ENCODE results near the gene PFKFB4.

The PFKFB4 gene

DNA sequence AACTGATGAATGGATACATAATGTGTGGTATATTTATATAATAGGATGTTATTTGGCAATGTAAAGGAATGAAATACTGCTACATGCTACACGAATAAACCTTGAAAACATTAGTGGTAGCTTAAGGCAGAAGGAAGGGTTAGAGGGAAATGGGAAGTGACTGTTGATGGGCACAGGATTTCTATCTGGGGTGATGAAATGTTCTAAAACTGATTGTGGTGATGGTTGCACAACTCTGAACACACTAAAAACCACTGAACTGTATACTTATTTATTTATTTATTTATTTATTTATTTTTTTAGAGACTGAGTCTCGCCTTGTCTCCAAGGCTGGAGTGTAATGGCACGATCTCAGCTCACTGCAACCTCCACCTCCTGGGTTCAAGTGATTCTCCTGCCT is 27.8 kb downstream of the PFKFB4 start:
- no peak for DNase-seq

DNA sequence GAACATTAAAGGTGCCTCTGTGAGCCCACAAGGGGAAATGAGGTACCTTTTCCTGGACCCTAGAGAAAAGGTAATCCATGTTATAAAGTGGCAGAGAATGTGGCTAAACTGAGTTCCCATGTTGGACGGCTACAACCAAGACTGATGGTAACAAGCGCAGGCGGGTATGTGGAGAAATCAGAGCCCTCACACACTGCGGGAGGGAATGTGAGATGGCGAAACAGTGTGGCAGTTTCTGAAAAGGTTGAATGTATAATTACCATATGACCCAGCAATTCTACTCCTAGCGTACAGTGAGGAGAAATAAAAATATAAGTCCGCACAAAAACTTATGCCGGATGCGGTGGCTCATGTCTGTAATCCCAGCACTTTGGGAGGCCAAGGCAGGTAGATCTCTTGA is 28.6 kb downstream of the PFKFB4 start:
- DNase-seq: no peak

DNA sequence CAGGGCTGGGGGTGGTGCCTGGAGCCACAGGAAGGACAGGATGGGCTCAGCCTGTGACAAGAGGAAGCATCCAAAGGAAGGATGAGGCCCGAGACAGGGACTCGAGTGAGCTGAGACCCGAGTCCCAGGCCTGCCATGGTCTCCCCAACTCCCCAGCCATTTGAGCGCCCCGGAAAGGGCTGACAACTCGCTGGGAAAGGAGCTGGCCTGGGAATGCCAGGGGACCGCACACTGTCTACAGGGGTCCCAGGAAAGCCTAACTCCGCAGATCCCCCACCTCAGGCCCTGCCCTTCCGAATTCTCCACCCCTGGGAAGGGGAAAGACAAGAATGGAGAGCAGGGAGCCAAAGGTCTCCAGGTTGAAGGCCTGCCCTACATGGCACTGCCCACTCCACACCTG is 31.6 kb downstream of the PFKFB4 start:
- DNase-seq: no peak

DNA sequence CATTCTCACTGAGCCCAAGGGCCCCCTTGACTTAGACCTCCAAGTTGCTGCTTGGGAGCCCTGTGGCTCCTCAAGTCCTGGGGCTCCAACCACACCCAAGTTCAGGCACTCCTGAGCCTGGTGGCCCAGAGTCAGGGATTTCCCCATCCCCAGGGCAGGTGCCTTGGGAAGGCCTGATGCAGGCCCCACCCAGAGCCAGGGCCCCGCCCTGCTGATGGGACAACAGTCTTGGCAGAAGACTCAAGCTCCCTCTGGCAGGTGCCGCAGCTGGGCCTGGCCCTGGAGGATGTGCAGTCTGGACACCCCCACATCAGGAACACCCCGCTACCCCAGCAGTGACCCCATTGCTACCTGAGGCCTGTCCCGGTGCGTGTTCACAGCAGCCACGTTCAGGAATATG is 35.0 kb downstream of the PFKFB4 start:
- no peak for DNase-seq

DNA sequence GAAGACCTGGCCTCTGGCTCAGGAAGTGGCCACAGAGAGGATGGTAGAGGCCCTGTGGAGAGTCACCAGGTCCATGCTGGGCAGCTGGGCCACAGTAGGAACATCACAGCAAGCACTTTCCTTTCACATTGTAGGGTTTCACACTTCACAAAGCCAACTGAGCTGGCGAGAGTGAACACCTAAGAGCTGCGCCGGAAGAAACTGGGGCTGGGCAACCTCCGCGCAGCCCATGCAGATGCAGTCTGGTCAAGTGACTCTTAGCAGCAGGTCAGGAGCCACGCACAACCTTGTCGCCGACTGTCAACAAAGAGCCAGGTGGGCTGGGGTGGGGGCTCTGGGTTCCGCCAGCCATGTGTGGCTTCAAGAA is 37.3 kb downstream of the PFKFB4 start:
- no peak for DNase-seq

DNA sequence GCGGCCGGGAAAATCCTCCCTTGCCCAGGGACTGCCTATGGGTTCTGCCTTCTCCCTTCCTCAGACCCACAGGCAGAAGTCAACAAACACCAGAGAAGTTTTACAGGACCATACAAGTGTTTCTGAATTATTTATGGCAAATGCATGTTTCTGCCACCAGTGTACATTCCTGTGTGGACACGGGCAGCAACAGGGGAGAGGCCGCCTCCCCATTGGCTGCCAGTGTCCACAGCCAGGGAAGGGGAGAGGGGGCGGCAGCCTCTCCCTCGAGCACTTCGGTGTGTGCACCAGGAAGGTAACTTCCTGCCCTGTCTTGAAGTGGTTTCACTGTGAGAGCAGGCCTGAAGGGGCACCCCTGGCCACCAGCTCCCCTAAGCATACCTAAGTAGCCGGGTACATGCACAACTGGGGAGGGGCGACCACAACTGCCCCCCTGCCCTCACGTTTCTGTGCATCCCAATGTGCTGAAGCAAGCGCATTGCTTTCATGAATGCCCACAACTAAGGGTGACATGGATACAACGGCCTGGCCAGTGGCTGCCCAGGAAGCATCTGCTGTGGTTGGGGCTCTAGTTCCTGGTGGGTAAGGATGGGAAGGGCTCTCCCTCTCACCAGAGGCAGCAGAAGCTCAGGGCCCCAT is 37.8 kb downstream of the PFKFB4 start:
- no peak for DNase-seq

DNA sequence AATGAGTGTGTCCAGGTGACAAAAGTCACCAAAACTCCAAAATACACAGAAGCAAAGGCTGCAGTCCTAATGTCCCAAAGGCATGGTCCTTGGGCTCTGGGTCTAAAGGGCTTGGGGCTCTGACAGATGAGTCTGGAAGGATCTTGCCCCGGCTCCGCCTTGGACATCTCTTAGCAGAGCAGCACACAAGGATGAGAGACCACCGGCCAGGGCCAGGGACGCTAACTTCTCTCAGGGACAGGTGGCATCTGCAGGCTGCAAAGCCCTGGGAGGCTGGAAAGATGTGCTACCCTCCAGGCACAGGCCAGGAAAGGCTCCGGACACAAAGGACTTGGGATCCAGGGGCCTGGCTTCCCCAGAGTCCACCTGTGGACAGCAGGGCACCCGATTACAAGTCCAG is 38.5 kb downstream of the PFKFB4 start:
- no peak for DNase-seq

DNA sequence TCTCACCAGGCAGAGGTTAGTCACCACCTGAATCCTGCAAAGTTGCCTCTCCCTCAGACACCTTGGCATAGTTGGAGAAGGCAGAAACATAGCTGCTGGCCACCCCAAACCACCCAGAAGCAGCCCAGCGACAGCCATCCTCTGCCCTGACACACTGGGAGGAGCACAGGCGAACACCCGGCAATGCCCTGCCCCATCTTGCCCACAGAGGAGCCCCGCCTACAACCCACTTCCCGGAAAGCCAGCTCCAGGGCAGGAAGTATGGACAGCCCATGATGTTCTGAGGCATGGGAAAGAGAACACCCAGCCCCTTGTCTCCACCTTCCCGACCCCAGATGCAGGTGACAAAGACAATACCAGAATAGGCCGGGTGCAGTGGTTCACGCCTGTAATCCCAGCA is 40.0 kb downstream of the PFKFB4 start:
- no peak for DNase-seq

DNA sequence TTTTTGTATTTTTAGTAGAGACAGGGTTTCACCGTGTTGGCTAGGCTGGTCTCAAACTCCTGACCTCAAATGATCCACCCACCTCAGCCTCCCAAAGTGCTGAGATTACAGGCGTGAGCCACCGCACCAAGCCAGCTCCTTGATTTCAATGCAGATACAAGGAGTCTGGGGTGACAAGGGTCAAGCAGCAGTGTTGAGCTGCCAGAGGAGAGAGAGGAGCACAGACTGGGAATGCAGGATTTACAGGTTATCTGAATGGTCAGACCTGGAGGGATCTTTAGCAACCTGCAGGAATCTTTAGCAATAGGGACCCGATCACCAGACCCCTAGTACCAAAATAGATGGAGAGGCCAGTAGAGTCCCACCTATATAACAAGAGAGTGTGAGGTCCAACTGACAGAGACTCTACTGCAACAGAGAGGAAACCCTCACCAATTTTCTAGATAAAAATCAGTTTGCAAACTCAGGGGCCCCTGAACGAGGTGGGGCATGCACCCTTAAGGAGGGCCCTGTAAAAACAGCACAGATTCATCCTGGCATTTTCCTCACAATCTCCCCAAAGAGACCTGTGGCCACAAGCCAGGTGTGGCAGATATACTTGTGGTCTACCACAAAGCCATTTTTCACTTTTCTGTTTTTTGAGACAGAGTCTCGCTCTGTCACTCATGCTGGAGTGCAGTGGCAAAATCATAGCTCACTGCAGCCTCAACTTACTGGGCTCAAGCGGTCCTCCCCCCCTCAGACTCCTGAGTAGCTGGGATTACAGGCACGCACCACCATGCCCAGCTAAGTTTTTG is 42.0 kb downstream of the PFKFB4 start:
- no peak for DNase-seq

DNA sequence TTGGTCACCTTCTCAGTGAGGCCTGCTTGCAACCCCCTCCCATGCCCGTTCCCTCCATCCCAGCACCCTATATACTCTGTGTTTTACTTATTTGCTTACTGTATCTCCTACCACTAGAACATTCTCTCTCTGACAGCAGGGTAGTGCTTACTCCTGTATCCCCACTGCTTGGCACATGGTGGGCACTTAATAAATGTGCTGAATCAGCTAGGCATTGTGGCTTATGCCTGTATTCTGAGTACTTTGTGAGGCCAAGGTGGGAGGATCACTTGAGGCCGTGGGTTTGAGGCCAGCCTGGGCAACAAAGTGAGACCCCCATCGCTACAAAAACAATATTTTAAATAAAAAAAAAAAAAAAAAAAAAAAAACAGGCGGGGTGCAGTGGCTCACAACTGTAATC is 45.1 kb downstream of the PFKFB4 start:
- DNase-seq: no peak

DNA sequence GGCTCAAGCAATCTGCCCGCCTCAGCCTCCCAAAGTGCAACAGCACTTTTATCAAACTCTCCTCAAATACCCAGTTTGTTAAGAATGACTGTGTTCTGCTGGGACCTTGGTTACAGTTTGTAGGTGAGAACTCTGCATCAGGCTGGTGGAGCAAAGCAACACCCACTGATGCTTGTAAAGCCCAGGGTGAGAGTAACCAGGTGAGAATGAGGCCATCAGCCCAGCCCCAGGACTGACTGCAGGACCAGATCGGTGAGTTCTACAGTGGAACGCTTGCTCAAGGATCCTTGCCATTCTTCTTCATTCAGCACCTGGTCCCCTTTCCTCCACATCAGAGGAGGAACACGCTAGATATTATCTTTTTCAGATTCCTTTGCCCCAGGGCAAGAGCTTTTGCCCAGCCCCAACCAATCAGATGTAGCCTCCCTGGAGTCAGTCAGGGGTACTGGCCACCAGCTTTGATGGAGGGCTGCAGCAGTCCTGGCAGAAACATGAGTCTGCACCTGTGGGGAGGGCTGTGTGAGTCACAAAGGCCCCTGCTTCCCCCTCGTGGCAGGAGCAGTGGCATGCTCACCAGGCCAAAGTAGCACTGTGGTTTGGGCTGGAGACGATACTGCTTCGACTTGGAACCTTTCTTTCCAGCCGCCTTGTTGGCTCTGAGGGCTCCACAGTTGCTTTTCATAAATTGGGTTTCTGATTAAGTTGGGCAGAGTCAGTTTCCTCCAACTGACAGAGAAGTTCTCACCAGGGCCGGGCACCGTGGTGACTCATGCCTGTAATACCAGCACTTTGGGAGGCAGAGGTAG is 49.1 kb downstream of the PFKFB4 start:
- DNase-seq: peak in 1 of 2 experiments; percentile 10

DNA sequence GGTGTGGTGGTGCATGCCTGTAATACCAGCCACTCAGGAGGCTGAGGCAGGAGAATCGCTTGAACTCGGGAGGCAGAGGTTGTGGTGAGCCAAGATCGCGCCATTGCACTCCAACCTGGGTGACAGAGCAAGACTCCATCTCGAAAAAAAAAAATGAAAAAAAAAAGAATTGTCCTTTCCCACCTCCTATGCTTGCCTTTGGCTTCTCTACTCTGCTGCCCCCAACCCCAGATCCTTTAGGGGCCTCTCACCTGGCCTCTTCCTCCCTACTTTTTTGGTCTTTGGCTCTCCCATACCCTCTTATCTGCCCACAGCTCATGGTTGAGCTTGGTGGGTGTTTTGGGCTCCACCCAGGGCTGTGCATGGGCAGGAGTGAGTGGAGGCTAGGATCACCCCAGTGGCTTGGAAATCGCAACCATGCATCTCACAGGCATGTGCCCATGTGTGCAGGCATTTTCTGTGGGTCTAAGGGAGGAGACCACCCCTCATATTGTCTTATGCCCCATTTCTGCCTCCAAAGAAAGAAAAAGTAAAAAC is 50.6 kb downstream of the PFKFB4 start:
- no peak for DNase-seq

DNA sequence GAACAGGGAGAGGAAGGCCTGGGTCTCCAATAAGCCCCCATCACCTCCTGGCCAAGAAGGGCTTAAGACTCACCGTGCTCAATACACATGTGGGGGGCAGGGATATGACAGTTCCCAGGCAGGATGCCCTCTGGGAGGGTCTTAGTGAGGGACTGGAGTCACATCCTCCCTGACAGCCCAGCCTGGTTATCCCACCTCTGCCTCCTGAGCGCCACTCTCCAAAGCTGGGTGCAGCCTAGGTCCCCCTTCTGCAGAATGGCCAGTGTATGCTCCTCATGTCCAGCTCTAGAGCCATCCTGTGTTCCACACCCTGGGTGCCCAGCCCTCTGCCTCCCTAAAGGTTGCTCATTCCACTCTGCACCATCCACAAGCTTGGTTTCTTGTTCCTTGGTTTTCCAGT is 51.5 kb downstream of the PFKFB4 start:
- no peak for DNase-seq

DNA sequence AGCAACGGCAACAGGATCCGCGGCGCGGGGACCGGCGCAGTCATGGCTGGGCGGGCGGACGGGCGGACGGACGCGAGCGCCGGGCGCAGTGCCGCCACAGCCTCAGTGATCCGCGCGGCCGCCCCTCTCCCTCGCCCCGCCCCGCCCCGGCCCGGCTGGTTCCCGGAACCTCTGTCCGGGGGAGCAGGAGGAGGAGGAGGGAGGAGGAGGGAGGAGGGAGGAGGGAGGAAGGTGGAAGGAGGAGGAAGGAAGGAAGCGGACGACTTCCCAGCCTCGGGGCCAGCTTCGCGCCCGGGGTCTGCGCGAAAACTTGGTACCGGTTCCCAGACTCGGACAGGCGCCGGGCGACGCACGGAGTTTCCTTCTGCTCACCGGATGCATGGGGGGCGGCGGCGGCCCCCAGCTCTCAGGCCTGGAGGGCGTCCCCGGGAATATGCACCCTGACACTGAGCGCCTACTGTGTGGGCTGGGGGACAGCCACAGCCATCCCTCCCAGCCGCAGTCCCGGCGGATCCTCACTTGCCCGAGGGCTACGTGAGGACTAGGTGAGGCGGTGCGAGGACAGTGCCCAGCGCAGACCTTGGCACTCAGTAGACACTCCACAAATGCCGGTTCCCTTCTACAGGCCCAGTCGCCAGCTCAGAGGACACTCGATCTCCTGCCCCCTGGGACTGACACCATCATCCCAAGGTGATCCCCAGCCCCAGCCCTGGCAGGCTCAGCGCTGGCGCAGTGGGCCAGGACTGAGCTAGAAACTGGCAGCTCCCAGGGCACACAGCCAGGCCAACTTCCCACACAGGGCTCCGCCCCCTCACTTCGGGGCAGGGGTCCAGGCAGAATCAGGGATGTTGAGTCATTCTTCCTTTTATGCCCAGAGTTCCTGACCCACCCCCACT is 52.3 kb downstream of the PFKFB4 start, which contains the start of gene SHISA5:
SHISA5 (minus strand) TSS at position 124 of the 896 bp plus-strand sequence; CDS start at position 44, 80 bp downstream.
- no peak for DNase-seq

DNA sequence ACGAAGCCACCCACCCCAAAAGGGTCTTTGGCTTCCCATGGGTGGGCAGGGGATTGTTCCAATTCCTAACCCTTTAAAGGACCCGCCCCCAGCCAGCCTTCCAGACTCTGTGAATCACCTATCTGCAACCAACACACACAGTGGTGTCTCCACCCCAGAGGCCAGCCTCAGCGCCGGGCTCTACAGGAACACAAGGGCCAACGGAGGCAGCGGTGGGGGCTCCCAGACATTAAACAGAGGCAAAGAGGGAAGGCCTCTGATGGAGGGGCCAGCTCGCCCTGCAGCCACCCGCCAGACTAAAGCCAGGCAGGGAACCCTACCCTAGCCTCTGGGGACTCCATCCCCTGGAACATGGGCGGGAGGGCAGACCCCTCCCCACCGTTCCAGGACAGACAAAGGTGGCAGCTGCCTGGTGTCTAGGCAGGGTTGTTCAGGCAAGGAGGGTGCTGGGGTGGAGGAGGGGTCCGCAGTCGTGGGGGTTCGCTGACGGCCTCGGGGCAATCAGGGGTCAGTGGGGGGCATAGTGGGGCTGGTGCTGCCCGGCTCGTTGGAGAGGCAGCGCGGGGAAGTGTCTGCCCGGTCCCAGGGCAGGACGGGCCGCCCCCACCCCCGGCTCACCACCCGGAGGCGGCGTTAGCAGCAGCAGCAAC is 53.1 kb downstream of the PFKFB4 start:
- no peak for DNase-seq

DNA sequence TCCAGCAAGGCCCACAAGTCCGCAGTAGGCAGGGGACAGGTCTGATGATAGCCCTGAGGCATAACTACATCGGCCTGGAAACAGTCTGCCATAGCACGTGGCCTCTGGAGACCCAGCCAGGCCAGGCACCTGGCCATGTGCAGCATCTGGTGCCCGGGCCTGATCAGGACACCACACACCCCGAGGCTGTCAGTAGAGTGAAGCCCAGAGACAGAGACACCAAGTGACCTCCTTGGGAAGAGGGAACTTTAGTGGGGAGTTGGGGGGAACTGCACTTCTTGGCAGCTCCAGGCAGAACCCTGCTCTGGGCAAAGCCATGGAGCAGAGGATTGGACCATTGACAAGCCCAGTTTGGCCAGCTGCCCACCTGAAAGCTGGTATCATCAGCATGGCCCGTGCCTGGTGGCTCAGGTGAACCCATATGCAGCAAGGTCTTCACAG is 53.9 kb downstream of the PFKFB4 start:
- no peak for DNase-seq

DNA sequence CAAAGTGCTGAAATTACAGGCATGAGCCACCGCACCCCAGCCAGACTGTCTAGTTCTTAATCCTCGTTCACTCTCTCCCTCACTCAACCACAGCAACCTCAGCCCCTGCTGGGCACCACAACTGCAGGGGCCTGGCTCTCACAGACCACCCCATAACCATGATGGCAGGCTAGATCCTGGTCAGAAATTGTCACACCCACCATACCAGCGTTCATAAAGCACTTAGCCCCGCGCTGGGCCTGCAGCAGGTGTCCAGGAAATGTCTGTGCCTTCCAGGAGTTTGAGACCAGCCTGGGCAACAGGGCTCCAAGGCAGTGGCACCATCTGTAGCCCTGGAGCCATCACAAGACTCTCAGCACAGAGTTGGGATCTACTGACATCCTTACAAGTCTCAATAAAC is 54.5 kb downstream of the PFKFB4 start:
- DNase-seq: no peak

DNA sequence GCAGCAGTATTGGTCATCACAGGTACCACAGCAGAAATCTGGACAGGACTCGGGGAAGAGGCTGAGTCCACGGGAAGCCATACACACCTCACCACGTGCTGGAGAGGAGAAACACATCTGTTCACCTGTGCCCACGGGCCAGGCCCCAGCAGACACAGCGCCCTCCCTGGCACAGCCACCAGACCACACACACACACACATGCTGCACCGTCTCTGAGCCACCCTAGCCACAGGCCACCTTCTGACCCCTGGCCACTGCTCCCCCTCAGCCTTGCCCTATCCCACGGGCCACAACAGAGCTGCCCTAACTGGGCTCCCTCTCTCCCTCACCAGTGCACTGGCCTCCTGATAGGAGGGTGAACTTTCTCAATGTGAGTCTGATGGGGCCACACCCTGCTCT is 55.4 kb downstream of the PFKFB4 start:
- no peak for DNase-seq

DNA sequence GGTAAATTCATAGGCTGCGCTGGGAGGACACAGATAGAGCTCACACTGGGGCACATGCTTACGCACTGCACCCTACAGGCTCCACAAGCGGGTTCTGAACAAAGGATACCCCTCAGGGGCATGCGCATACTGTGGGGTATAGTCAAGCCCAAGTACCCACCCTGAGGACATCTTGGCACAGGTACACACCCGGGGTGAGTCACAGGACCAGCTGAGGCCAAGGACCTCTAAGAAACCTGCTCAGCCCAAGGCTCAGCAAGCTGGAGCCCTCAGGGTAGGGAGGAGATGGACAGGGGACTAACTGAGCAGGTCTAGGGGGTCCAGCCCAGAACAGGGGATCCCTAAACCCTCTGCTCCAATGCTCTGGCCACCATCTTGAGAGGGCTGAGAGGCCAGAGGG is 55.9 kb downstream of the PFKFB4 start:
- DNase-seq: no peak

DNA sequence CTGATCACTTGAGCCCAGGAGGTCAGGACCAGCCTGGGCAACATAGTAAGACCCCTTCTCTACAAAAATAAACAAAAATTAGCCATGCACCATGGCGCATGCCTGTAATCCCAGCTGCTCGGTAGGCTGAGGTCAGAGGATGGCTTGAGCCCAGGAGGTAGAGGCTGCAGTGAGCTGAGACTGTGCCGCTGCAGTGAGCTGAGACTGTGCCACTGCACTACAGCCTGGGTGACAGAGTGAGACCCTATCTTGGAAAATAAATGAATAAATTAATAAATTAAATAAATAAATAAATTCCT is 63.5 kb downstream of the PFKFB4 start:
- DNase-seq: no peak

DNA sequence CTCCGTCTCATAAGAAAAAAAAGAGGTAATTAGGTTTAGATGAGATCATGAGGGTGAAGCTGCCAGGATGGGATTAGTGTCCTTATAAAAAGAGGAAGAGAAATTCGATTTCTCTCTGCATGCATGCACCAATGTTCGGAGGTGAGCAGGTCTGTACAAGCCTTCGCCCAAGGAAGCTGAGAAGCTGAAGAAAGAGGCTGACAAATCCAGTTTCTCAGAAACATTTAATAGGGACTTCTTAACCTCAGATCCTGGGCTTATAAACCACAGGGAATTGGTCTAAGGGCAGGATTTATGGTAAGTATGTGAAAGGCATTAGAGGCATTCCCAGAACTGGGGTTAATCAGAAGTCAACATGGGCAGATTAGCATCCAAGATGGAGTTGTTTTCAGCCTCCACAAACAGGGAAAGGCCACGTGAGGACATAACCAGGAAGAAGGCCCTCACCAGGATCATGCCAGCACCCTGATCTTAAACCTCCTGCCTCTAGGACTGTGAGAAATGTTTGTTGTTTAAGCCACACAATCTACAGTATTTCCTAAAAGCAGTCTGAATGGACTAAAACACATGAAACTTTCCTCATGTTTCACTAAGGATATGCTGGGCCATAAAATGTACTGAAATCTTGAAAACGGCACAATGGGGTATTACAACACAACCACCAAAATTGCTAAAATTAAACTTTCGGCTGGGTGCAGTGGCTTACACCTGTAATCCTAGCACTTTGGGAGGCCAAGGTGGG is 64.0 kb downstream of the PFKFB4 start:
- no peak for DNase-seq

All from NCI-H2081 (cell line).